GM23338 (cell line): ENCODE measurements around the gene CACNA1C. TPM values are rescaled to one million over a fixed set of nuclear protein-coding genes. Genes with fewer than 3 reads are reported as not detected.

Experiments
- ATAC-seq: fragments of 200-7000 bp; cut with Tn5 transposase; 3 replicates; pipeline ENCODE4 v1.9.1; 2020
- DNase-seq: peaks from one replicate; pipeline ENCODE4 v3.0.0-alpha.2; 2015; ENCODE audit warnings: low spot score
- H2AFZ ChIP-seq: fragments of 200-600 bp; sonication (generic); 2 replicates; pipeline ENCODE4 v1.8.0; 2016; ENCODE audit warnings: antibody characterized with exemption, mild to moderate bottlenecking, moderate library complexity
- H3F3A ChIP-seq: fragments of 200-600 bp; sonication (generic); replicated peaks from 2 replicates; pipeline ENCODE4 v1.8.0; 2017; ENCODE audit warnings: antibody characterized with exemption, mixed run types, low read depth
- H3K27ac ChIP-seq: fragments of 200-600 bp; sonication (generic); 2 replicates; pipeline ENCODE4 v1.6.1; 2016; ENCODE audit warnings: low read depth
- H3K27me3 ChIP-seq: fragments of 200-600 bp; sonication (generic); 2 replicates; pipeline ENCODE4 v1.8.0; 2016; ENCODE audit warnings: mild to moderate bottlenecking, mixed run types, moderate library complexity; ENCODE audit not compliant: insufficient read depth
- H3K36me3 ChIP-seq: fragments of 200-600 bp; sonication (generic); 2 replicates; pipeline ENCODE4 v1.8.0; 2016; ENCODE audit warnings: mild to moderate bottlenecking; ENCODE audit not compliant: insufficient read depth
- H3K4me1 ChIP-seq: fragments of 200-600 bp; sonication (generic); 2 replicates; pipeline ENCODE4 v1.8.0; 2016; ENCODE audit warnings: mild to moderate bottlenecking, moderate library complexity; ENCODE audit not compliant: insufficient read depth
- H3K4me2 ChIP-seq: fragments of 200-600 bp; sonication (generic); 2 replicates; pipeline ENCODE4 v1.7.1; 2017; ENCODE audit warnings: mixed run types
- H3K4me3 ChIP-seq: fragments of 200-600 bp; sonication (generic); 2 replicates; pipeline ENCODE4 v1.6.1; 2016; ENCODE audit warnings: mixed run types
- H3K79me2 ChIP-seq: fragments of 200-600 bp; sonication (generic); replicated peaks from 2 replicates; pipeline ENCODE4 v1.8.0; 2017; ENCODE audit warnings: mild to moderate bottlenecking; ENCODE audit not compliant: insufficient read depth
- H3K9me2 ChIP-seq: fragments of 200-600 bp; sonication (generic); 2 replicates; pipeline ENCODE4 v1.8.0; 2017; ENCODE audit not compliant: insufficient read depth
- H4K20me1 ChIP-seq: fragments of 200-600 bp; sonication (generic); replicated peaks from 2 replicates; pipeline ENCODE4 v1.8.0; 2017; ENCODE audit warnings: mild to moderate bottlenecking; ENCODE audit not compliant: insufficient read depth
- H3K27ac Mint-ChIP-seq: 2 replicates; pipeline ENCODE4 v1.8.0; 2020; ENCODE audit warnings: inconsistent platforms, mild to moderate bottlenecking, moderate library complexity, mixed read lengths
- H3K27me3 Mint-ChIP-seq: 3 replicates; pipeline ENCODE4 v1.8.0; 2022; ENCODE audit warnings: low read depth, mild to moderate bottlenecking, moderate library complexity, mixed read lengths, inconsistent platforms; ENCODE audit not compliant: insufficient read depth, poor library complexity
- H3K36me3 Mint-ChIP-seq: 3 replicates; pipeline ENCODE4 v1.8.0; 2021; ENCODE audit warnings: low read depth, mild to moderate bottlenecking, inconsistent platforms, moderate library complexity, mixed read lengths
- H3K4me1 Mint-ChIP-seq: 3 replicates; pipeline ENCODE4 v1.8.0; 2020; ENCODE audit warnings: mild to moderate bottlenecking, inconsistent platforms, mixed read lengths
- H3K4me3 Mint-ChIP-seq: 3 replicates; pipeline ENCODE4 v1.8.0; 2021; ENCODE audit warnings: moderate library complexity, mild to moderate bottlenecking, inconsistent platforms, mixed read lengths
- H3K9me3 Mint-ChIP-seq: 3 replicates; pipeline ENCODE4 v1.8.0; 2020; ENCODE audit warnings: moderate library complexity, mild to moderate bottlenecking, inconsistent platforms, mixed read lengths
- CTCF ChIP-seq, 2 experiments: fragments of 200-600 bp in 1 of 2; sonication (generic) in 1 of 2; conservative IDR thresholded peaks; 2 replicates each; pipeline versions ENCODE4 v1.5.1 to v1.6.1; 2016 to 2017; ENCODE audit warnings: antibody characterized with exemption in 2 of 2, low read depth in 2 of 2, mild to moderate bottlenecking in 2 of 2, moderate library complexity in 1 of 2
- ETS1 ChIP-seq: IDR thresholded peaks from 2 replicates; pipeline ENCODE4 v1.6.1; 2016; ENCODE audit warnings: antibody characterized with exemption
- EZH2 ChIP-seq: fragments of 200-600 bp; sonication (generic); IDR thresholded peaks from one replicate; pipeline ENCODE4 v1.8.0; 2017; ENCODE audit warnings: antibody characterized with exemption, mild to moderate bottlenecking, low read depth; ENCODE audit not compliant: unreplicated experiment
- EZH2phosphoT487 ChIP-seq: fragments of 200-600 bp; sonication (generic); IDR thresholded peaks from one replicate; pipeline ENCODE4 v1.8.1; 2018; ENCODE audit warnings: antibody characterized with exemption; ENCODE audit not compliant: unreplicated experiment
- POLR2AphosphoS5 ChIP-seq: IDR thresholded peaks from 2 replicates; pipeline ENCODE4 v1.6.1; 2016; ENCODE audit warnings: antibody characterized with exemption, low read depth
- ZNF114 ChIP-seq: fragments of 250-450 bp; sonication (Bioruptor Pico); IDR thresholded peaks from 2 replicates; pipeline ENCODE4 v1.5.0; 2020; ENCODE audit warnings: mild to moderate bottlenecking, moderate library complexity
- ZNF331 ChIP-seq: fragments of 250-450 bp; sonication (Bioruptor Pico); IDR thresholded peaks from 2 replicates; pipeline ENCODE4 v1.5.0; 2020; ENCODE audit warnings: low read depth, mild to moderate bottlenecking, moderate library complexity
- ZNF462 ChIP-seq: fragments of 250-450 bp; sonication (Bioruptor Pico); IDR thresholded peaks from 2 replicates; pipeline ENCODE4 v1.5.0; 2020; ENCODE audit warnings: mild to moderate bottlenecking, moderate library complexity
- polyA plus RNA-seq: library from polyadenylated mRNA; unstranded; fragments of >200 nt; fragmentation: Nextera tagmentation; extraction: Ambion mirVana; gene quantifications from 2 replicates; pipeline ENCODE4 v1.2.1, GENCODE V29; 2016
- total RNA-seq: library from RNA; depleted of rRNA; stranded (reverse); fragments of >200 nt; shearing (Covaris generic); gene quantifications from 2 replicates; pipeline ENCODE4 v1.2.3, GENCODE V29; 2014

The CACNA1C gene
- total and polyA plus RNA-seq, 2 experiments from 2014 or later: 0.78 to 2.1 TPM

GRCh38 chr12:2710701-2711100, 657.9 kb downstream of the CACNA1C start:
- Histone ChIP-seq H3K9me2 (no peaks in the 10 kb centered on the region), H3K27ac (no peak overlapping the region), H2AFZ (no peak overlapping the region), H3K4me2 (no peak overlapping the region), H3F3A (no peaks in the 10 kb centered on the region), H3K36me3 (no peaks in the 10 kb centered on the region), H3K4me1 (no peaks in the 10 kb centered on the region), H3K27me3 (peaks cover 4% of the 10 kb centered on the region; the same call in 1 of the 2 replicates), H3K4me3 (no peak overlapping the region), H4K20me1 (no peaks in the 10 kb centered on the region), H3K79me2 (no peaks in the 10 kb centered on the region)
- no peaks in the 10 kb centered on the region for H3K27me3 Mint-ChIP-seq
- TF ChIP-seq ZNF331 (CRISPR knock-in tag): no peak
- no peak for TF ChIP-seq ZNF462 (CRISPR knock-in tag)
- TF ChIP-seq EZH2: no peak
- TF ChIP-seq EZH2phosphoT487: no peak
- TF ChIP-seq CTCF (conservative IDR thresholded peaks at IDR 0.05; ENCODE audit: low read depth in 2 of 2): no peak
- TF ChIP-seq ETS1: no peak
- TF ChIP-seq POLR2AphosphoS5: no peak
- no peak for TF ChIP-seq ZNF114 (CRISPR knock-in tag)
- no peaks in the 10 kb centered on the region for H3K36me3 Mint-ChIP-seq
- no peaks in the 10 kb centered on the region for H3K4me1 Mint-ChIP-seq
- H3K9me3 Mint-ChIP-seq: peaks cover 3% of the 10 kb centered on the region; the same call in 2 of the 3 replicates
- no peak overlapping the region for H3K27ac Mint-ChIP-seq
- no peak for DNase-seq
- H3K4me3 Mint-ChIP-seq: no peak overlapping the region
- ATAC-seq: no peak
